Neural cell (in vitro differentiated cells): Measurements from ENCODE around the gene ZFY. TPM values are rescaled to one million over a fixed set of nuclear protein-coding genes. Genes with fewer than 3 reads are reported as not detected.

ENCODE experiments used
- H2AFZ ChIP-seq: fragments of 200-600, 300-800 bp; sonication (generic), shearing (Covaris generic); 2 replicates; pipeline ENCODE4 v1.6.0; 2014; ENCODE audit warnings: low read depth, mild to moderate bottlenecking, antibody characterized with exemption, low read length, moderate library complexity
- H3F3A ChIP-seq: fragments of 200-600 bp; shearing (Covaris generic); 2 replicates; pipeline ENCODE4 v1.6.1; 2016; ENCODE audit warnings: mild to moderate bottlenecking, moderate library complexity, mixed read lengths, antibody characterized with exemption, low read length; ENCODE audit not compliant: insufficient read depth, poor library complexity, severe bottlenecking
- H3K27ac ChIP-seq: fragments of 200-600, 300-800 bp; sonication (generic), shearing (Covaris generic); 2 replicates; pipeline ENCODE4 v1.5.1; 2014; ENCODE audit warnings: mild to moderate bottlenecking, low read length, moderate library complexity
- H3K27me3 ChIP-seq: fragments of 300-800, 200-600 bp; sonication (generic), shearing (Covaris generic); 2 replicates; pipeline ENCODE4 v1.6.0; 2014; ENCODE audit warnings: mild to moderate bottlenecking, low read depth, low read length, moderate library complexity; ENCODE audit not compliant: insufficient read depth
- H3K36me3 ChIP-seq: fragments of 300-800, 200-600 bp; sonication (generic), shearing (Covaris generic); 2 replicates; pipeline ENCODE4 v1.5.1; 2014; ENCODE audit warnings: mild to moderate bottlenecking, antibody characterized with exemption, low read length, moderate library complexity; ENCODE audit not compliant: insufficient read depth
- H3K4me2 ChIP-seq: fragments of 300-800, 200-600 bp; sonication (generic), shearing (Covaris generic); 2 replicates; pipeline ENCODE4 v1.6.0; 2014; ENCODE audit warnings: mild to moderate bottlenecking, low read length
- H3K4me3 ChIP-seq: fragments of 300-800, 200-600 bp; sonication (generic), shearing (Covaris generic); 2 replicates; pipeline ENCODE4 v1.5.1; 2014; ENCODE audit warnings: mild to moderate bottlenecking, low read length, moderate library complexity
- H3K79me2 ChIP-seq: fragments of 200-600 bp; shearing (Covaris generic); replicated peaks from 2 replicates; pipeline ENCODE4 v1.6.0; 2014; ENCODE audit warnings: mild to moderate bottlenecking, low read length, moderate library complexity; ENCODE audit not compliant: insufficient read depth
- H3K9ac ChIP-seq: fragments of 300-800, 200-600 bp; sonication (generic), shearing (Covaris generic); 2 replicates; pipeline ENCODE4 v1.6.1; 2016; ENCODE audit warnings: mild to moderate bottlenecking, low read length, mixed read lengths
- H3K9me2 ChIP-seq: fragments of 200-600 bp; shearing (Covaris generic); 2 replicates; pipeline ENCODE4 v1.6.1; 2016; ENCODE audit warnings: mild to moderate bottlenecking, low read length, mixed read lengths; ENCODE audit not compliant: insufficient read depth
- H3K9me3 ChIP-seq: fragments of 200-600, 300-800 bp; sonication (generic), shearing (Covaris generic); 2 replicates; pipeline ENCODE4 v1.6.1; 2016; ENCODE audit warnings: mild to moderate bottlenecking, mixed run types, low read length, moderate library complexity, mixed read lengths
- H4K20me1 ChIP-seq: fragments of 200-600 bp; shearing (Covaris generic); 2 replicates; pipeline ENCODE4 v1.6.1; 2016; ENCODE audit warnings: mild to moderate bottlenecking, mixed run types; ENCODE audit not compliant: insufficient read depth
- CTCF ChIP-seq: fragments of 450-650 bp; IDR thresholded peaks from 2 replicates; pipeline ENCODE4 v1.5.1; 2014; ENCODE audit warnings: antibody characterized with exemption, mild to moderate bottlenecking, moderate library complexity; ENCODE audit not compliant: poor library complexity, severe bottlenecking
- EP300 ChIP-seq: fragments of 450-650 bp; conservative IDR thresholded peaks from 2 replicates; pipeline ENCODE4 v1.6.1; 2014; ENCODE audit warnings: antibody characterized with exemption, mild to moderate bottlenecking, moderate library complexity; ENCODE audit not compliant: poor library complexity, severe bottlenecking
- EZH2 ChIP-seq: fragments of 200-600, 300-800 bp; shearing (Covaris generic), sonication (generic); IDR thresholded peaks from 2 replicates; pipeline ENCODE4 v1.6.1; 2014; ENCODE audit warnings: antibody characterized with exemption, low read length, borderline replicate concordance, mild to moderate bottlenecking; ENCODE audit not compliant: insufficient read depth, poor library complexity, severe bottlenecking
- MXI1 ChIP-seq: fragments of 450-650 bp; conservative IDR thresholded peaks from 2 replicates; pipeline ENCODE4 v1.6.1; 2014; ENCODE audit warnings: antibody characterized with exemption, mild to moderate bottlenecking; ENCODE audit not compliant: poor library complexity, severe bottlenecking
- POLR2AphosphoS5 ChIP-seq: IDR thresholded peaks from 2 replicates; pipeline ENCODE4 v1.6.1; 2012
- RAD21 ChIP-seq: fragments of 450-650 bp; conservative IDR thresholded peaks from 2 replicates; pipeline ENCODE4 v1.6.1; 2014; ENCODE audit warnings: antibody characterized with exemption, mild to moderate bottlenecking, moderate library complexity
- SMC3 ChIP-seq: fragments of 450-650 bp; conservative IDR thresholded peaks from 2 replicates; pipeline ENCODE4 v1.6.1; 2014; ENCODE audit warnings: antibody characterized with exemption, mild to moderate bottlenecking, moderate library complexity; ENCODE audit not compliant: poor library complexity
- TAF1 ChIP-seq: IDR thresholded peaks from 2 replicates; pipeline ENCODE4 v1.6.1; 2012; ENCODE audit warnings: low read depth
- polyA plus RNA-seq: library from polyadenylated mRNA; depleted of rRNA; stranded (reverse); fragments of >200 nt; gene quantifications from 2 replicates; pipeline ENCODE4 v1.2.3, GENCODE V29; 2014
- TF ChIP-seq, protein P1 (sequence below): IDR thresholded peaks from 2 replicates; pipeline ENCODE4 v1.6.1; 2012; ENCODE audit warnings: borderline replicate concordance

ZFY gene
- polyA plus RNA-seq, 1 donor from 2014 or later: 15.5 TPM

DNA sequence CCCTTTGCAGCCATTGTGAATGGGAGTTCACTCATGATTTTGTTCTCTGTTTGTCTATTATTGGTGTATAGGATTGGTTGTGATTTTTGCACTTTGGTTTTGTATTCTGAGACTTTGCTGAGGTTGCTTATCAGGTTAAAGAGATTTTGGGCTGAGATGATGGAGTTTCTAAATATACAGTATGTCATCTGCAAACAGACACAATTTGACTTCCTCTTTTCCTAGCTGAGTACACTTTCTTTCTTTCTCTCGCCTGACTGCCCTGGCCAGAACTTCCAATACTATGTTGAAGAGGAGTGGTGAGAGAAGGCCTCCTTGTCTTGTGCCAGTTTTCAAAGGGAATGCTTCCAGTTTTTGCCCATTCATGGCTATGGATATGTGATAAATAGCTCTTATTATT is 81.4 kb downstream of the ZFY start:
- no peak overlapping the region for H3K4me2 ChIP-seq
- no peaks in the 10 kb centered on the region for H3K9me3 ChIP-seq
- no peaks in the 10 kb centered on the region for H3K79me2 ChIP-seq
- no peaks in the 10 kb centered on the region for H3K27me3 ChIP-seq
- TF ChIP-seq MXI1: no peak
- H3K36me3 ChIP-seq: no peaks in the 10 kb centered on the region
- no peak overlapping the region for H2AFZ ChIP-seq
- no peaks in the 10 kb centered on the region for H3F3A ChIP-seq
- no peak overlapping the region for H3K27ac ChIP-seq
- no peak overlapping the region for H3K4me3 ChIP-seq
- no peak overlapping the region for H3K9ac ChIP-seq
- no peaks in the 10 kb centered on the region for H3K9me2 ChIP-seq
- H4K20me1 ChIP-seq: no peaks in the 10 kb centered on the region

DNA sequence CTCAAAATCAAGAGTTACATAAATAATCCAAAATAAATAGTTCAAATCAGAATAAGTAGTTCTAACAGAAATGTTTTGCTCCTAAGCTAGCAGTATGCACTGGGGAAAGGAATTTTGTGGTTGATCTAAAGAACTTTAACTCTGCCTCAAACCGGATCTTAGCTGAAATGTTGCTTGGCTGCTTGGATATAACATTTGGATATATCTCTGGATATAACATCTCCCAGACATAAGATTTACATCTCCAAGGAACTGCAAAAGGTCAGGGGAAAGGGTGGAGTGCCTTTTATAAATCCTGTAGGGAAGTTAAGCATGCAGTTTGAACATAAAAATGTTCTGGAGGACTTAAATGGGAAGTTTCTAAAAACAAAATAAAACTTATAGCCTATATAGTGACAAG is 83.4 kb downstream of the ZFY start:
- Histone ChIP-seq H3K4me2 (no peak overlapping the region), H3K9ac (no peak overlapping the region), H2AFZ (no peak overlapping the region), H3K4me3 (no peak overlapping the region), H3K79me2 (no peaks in the 10 kb centered on the region), H3K36me3 (no peaks in the 10 kb centered on the region), H3F3A (no peaks in the 10 kb centered on the region), H3K9me2 (no peaks in the 10 kb centered on the region), H4K20me1 (no peaks in the 10 kb centered on the region), H3K27me3 (no peaks in the 10 kb centered on the region), H3K9me3 (no peaks in the 10 kb centered on the region), H3K27ac (no peak overlapping the region)
- TF ChIP-seq POLR2AphosphoS5 (no peak), SMC3 (no peak), MXI1 (no peak), CTCF (no peak), TAF1 (no peak), EP300 (no peak), RAD21 (no peak), EZH2 (no peak)
- TF ChIP-seq, protein P1, sequence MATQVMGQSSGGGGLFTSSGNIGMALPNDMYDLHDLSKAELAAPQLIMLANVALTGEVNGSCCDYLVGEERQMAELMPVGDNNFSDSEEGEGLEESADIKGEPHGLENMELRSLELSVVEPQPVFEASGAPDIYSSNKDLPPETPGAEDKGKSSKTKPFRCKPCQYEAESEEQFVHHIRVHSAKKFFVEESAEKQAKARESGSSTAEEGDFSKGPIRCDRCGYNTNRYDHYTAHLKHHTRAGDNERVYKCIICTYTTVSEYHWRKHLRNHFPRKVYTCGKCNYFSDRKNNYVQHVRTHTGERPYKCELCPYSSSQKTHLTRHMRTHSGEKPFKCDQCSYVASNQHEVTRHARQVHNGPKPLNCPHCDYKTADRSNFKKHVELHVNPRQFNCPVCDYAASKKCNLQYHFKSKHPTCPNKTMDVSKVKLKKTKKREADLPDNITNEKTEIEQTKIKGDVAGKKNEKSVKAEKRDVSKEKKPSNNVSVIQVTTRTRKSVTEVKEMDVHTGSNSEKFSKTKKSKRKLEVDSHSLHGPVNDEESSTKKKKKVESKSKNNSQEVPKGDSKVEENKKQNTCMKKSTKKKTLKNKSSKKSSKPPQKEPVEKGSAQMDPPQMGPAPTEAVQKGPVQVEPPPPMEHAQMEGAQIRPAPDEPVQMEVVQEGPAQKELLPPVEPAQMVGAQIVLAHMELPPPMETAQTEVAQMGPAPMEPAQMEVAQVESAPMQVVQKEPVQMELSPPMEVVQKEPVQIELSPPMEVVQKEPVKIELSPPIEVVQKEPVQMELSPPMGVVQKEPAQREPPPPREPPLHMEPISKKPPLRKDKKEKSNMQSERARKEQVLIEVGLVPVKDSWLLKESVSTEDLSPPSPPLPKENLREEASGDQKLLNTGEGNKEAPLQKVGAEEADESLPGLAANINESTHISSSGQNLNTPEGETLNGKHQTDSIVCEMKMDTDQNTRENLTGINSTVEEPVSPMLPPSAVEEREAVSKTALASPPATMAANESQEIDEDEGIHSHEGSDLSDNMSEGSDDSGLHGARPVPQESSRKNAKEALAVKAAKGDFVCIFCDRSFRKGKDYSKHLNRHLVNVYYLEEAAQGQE: no peak

DNA sequence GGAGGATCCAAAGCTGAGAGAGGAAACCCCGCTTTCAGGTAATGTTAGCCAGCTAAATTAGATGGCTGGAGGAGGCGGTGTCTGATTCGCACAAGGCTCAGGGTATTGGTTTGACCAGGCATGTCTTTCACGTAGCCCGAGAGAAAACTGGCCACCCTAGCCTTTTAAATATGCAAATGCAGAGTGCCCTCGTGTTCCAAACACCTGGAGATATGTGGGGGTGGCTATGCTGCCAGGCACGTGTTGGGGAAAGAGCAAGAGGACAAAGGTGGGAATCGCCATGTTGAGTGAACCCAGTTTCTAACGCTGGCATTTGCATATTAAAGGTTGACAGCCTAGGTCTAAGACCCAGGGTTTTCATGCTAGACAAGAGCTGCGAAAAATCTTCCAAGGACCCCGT is 84.4 kb downstream of the ZFY start:
- no peak overlapping the region for H3K4me2 ChIP-seq
- H3K27me3 ChIP-seq: no peaks in the 10 kb centered on the region
- H3K9ac ChIP-seq: no peak overlapping the region
- no peaks in the 10 kb centered on the region for H3K36me3 ChIP-seq
- no peak overlapping the region for H3K4me3 ChIP-seq
- no peak for TF ChIP-seq TAF1
- TF ChIP-seq RAD21: no peak
- TF ChIP-seq SMC3: no peak
- no peak for TF ChIP-seq CTCF
- no peak for TF ChIP-seq MXI1
- TF ChIP-seq, protein P1: no peak
- no peak for TF ChIP-seq POLR2AphosphoS5
- TF ChIP-seq EP300: no peak
- no peak for TF ChIP-seq EZH2
- H3K27ac ChIP-seq: no peak overlapping the region
- H3K9me2 ChIP-seq: no peaks in the 10 kb centered on the region
- no peaks in the 10 kb centered on the region for H3K79me2 ChIP-seq
- no peaks in the 10 kb centered on the region for H3F3A ChIP-seq
- H2AFZ ChIP-seq: no peak overlapping the region
- H3K9me3 ChIP-seq: no peaks in the 10 kb centered on the region
- H4K20me1 ChIP-seq: no peaks in the 10 kb centered on the region
